22Rv1 (cell line): ENCODE results near the gene BICRA.

Experiments
- H3K27ac ChIP-seq: fragments of 450-650 bp; 2 replicates; pipeline ENCODE4 v1.5.1; 2017
- ZFX ChIP-seq: fragments of 450-650 bp; IDR thresholded peaks from 2 replicates; pipeline ENCODE4 v1.6.1; 2017; ENCODE audit warnings: antibody characterized with exemption, borderline replicate concordance
- TF ChIP-seq, protein P1 (sequence below): fragments of 450-650 bp; IDR thresholded peaks from 2 replicates; pipeline ENCODE4 v1.5.1; 2017; ENCODE audit warnings: mild to moderate bottlenecking

Gene BICRA

DNA sequence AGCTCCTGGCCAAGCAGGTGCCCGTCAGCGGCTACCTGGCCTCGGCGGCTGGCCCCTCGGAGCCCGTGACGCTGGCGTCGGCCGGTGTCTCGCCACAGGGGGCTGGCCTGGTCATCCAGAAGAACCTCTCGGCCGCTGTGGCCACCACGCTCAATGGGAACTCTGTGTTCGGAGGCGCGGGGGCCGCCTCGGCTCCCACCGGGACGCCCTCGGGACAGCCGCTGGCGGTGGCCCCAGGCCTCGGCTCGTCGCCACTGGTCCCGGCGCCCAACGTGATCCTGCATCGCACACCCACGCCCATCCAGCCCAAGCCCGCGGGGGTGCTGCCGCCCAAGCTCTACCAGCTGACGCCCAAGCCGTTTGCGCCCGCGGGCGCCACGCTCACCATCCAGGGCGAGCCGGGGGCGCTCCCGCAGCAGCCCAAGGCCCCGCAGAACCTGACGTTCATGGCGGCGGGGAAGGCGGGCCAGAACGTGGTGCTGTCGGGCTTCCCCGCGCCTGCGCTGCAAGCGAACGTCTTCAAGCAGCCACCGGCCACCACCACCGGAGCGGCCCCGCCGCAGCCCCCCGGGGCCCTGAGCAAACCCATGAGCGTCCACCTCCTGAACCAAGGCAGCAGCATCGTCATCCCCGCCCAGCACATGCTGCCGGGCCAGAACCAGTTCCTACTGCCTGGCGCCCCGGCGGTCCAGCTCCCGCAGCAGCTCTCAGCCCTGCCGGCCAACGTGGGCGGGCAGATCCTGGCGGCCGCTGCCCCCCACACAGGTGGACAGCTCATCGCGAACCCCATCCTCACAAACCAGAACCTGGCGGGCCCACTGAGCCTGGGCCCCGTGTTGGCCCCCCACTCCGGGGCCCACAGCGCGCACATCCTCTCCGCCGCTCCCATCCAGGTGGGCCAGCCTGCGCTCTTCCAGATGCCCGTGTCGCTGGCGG is 71.3 kb downstream of the BICRA start:
- no peak for TF ChIP-seq ZFX
- TF ChIP-seq, protein P1, sequence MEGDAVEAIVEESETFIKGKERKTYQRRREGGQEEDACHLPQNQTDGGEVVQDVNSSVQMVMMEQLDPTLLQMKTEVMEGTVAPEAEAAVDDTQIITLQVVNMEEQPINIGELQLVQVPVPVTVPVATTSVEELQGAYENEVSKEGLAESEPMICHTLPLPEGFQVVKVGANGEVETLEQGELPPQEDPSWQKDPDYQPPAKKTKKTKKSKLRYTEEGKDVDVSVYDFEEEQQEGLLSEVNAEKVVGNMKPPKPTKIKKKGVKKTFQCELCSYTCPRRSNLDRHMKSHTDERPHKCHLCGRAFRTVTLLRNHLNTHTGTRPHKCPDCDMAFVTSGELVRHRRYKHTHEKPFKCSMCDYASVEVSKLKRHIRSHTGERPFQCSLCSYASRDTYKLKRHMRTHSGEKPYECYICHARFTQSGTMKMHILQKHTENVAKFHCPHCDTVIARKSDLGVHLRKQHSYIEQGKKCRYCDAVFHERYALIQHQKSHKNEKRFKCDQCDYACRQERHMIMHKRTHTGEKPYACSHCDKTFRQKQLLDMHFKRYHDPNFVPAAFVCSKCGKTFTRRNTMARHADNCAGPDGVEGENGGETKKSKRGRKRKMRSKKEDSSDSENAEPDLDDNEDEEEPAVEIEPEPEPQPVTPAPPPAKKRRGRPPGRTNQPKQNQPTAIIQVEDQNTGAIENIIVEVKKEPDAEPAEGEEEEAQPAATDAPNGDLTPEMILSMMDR, result no peak
- no peak overlapping the region for H3K27ac ChIP-seq

DNA sequence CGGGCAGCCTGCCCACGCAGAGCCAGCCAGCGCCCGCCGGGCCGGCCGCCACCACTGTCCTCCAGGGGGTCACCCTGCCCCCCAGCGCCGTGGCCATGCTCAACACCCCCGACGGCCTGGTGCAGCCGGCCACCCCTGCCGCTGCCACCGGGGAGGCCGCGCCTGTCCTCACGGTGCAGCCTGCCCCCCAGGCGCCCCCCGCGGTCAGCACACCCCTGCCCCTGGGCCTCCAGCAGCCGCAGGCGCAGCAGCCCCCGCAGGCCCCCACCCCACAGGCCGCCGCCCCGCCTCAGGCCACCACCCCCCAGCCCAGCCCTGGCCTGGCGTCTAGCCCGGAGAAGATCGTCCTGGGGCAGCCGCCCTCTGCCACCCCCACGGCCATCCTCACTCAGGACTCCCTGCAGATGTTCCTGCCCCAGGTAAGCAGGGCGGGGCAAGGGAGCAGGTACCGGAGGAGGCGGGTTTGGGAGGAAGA is 72.0 kb downstream of the BICRA start:
- TF ChIP-seq ZFX, result no peak
- TF ChIP-seq, protein P1, result no peak
- no peak overlapping the region for H3K27ac ChIP-seq

DNA sequence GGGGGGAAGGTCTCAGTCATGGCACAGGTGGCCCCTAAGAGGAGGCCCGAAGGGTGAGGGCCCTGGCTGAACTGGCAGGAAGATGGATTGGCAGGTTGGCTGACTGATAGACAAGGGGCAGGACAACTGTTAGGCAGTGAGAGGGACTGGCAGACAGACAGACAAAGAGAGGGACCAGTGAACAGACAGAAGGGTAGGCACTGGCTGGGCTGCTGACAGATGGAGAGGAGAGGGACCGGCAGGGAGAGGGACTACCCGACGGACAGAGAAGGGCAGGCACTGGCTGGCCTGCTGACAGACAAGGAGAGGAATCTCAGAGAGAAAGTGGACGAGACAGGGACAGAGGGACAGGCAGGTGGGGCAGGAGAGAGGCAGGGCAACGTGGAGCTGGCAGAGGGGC is 72.5 kb downstream of the BICRA start:
- TF ChIP-seq, protein P1, result no peak
- TF ChIP-seq ZFX, result no peak
- H3K27ac ChIP-seq, result no peak overlapping the region

DNA sequence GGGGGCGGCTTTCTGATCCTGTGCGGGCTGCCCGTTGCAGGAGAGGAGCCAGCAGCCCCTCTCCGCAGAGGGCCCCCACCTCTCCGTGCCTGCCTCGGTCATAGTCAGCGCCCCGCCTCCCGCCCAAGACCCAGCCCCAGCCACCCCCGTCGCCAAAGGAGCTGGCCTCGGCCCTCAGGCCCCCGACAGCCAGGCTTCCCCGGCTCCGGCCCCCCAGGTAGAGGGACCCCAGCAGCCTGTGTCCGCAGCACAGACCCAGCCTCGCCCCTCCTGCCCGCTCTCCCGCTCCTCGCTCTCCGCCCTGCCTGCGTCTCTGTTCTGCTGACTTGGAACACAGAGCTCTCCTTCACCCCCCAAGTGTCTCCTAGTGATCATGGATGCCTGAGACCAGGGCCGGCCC is 73.0 kb downstream of the BICRA start:
- TF ChIP-seq, protein P1, result no peak
- no peak for TF ChIP-seq ZFX
- H3K27ac ChIP-seq, result no peak overlapping the region

DNA sequence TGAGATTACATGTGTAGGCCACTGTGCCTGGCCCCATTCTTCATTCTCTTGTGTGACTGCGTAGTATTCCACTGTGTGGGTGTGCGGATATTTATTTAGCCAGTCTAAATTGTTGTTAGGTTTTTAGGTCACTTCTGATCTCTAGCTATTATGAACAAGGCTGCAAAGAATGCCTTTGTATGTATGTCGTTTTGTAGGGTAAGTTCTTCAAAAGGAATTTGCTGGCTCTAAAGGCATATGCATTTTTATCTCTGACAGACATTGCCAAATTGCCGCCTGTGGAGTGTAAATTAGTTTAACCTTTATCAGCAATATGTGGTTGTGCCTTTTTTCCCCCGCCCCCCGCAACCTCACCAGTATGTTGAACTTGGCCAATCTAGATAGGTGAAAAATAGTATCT is 74.0 kb downstream of the BICRA start:
- TF ChIP-seq ZFX, result no peak
- TF ChIP-seq, protein P1, result no peak
- H3K27ac ChIP-seq, result no peak overlapping the region

DNA sequence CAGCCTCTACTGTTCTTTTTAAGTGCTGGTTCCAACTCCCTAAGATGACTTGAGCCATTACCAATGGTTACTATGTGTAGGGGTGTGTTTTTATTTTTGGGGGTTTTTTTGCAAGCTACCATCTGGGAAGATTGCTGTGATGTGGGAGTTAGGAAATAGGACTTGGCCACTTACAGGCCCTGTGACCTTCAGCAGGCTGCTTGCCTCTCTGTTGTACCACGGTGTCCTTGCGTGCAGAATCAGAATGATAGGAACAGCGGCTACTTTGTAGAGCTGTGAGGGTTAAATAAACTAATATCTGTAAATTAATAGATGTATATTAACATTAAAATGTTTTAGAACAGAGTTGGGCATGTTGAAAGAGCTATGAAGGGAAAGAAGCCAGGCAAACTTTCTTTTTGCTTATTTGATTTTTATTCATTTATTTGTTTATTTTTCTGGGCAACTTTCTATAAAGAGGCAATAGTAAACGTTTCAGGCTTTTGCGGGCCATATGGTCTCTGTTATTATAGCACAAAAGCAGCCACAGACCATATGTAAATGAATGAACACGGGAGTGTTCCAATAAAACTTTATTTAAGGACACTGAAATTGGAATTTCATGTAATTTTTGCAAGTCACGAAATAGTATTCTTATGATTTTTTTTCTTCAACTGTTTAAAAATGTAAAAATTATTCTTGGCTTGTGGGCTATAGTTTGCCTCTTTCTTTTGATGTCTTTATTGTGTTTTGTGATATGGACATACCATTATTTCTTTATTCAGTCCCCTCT is 77.9 kb downstream of the BICRA start:
- TF ChIP-seq ZFX, result no peak
- no peak overlapping the region for H3K27ac ChIP-seq

DNA sequence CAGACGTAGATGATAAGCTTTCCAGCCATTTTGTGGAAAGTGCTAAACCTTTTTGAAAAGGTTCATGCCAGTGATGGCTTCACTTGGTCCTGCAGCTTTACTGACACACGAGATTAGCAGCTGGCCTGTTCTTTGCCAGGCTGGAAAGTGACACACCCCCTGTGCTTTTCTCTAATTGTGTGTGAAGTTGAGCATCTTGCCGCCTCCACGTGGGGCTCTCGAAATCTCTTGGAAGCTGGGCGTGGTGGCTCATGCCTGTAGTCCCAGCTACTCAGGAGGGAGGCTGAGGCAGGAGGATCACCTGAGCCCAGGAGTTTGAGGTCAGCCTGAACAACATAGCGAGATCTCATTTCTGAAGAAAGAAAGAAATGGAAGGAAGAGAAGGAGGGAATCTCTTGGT is 79.0 kb downstream of the BICRA start:
- TF ChIP-seq ZFX, result no peak
- TF ChIP-seq, protein P1, result no peak
- H3K27ac ChIP-seq, result no peak overlapping the region
